ENCODE results near the gene VPS45. TPM values are rescaled to one million over a fixed set of nuclear protein-coding genes. Genes with fewer than 3 reads are reported as not detected.

Gene VPS45
- total and polyA plus RNA-seq, 2 of the 8 experiments (the other 6 are each of a cell fraction or from before 2014, with no cell fraction given): 19.1 to 27.6 TPM

DNA sequence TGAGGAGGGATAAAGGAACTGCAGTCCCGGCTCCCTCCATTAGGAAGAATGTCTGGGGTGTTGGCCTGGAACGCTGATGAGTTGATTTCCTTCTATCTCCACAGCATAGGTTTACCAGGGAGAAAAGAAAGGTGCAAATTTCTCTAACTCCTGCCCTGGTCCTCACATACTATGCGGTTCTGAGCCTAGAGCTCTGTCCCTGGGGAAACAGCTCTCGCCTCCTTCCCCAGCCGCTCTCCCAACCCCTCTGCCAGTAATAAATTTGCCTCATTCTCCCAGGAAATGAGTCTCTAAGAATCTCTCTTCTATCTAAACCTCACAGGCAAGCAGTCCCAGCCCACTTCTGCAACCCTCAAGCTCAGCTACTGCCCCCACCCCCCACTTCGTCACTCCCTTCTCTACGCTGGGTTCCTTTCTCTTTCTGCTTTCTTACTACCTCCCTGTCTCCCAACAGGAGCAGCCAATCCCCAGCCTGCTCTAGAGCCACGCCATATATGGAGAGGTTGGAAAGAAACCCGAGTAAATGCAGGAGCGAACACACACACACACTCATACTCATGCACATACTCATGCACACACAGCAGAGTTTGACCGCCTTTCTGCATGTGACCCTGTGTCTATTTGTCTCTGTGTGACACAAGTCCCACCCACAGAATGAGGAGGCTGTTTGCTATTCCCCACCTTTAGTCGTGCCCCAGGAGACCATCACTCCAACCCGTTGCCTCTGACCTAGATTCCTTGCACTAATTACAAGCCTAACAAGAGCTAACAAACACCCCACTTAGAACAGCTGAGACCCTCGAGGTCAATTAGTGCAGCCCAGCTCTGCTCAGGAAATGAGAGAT is 95.5 kb downstream of the VPS45 start:
- Histone ChIP-seq H2BK12ac (ENCODE audit: low read depth, low read length) (peak overlapping the region; percentile 89), H3K9me3 (ENCODE audit: insufficient read depth in 2 of 2, low read depth in 1 of 2, low read length in 1 of 2) (no peaks in the 10 kb centered on the region), H3K4me2 (ENCODE audit: insufficient read depth in 1 of 2, low read depth in 2 of 2, low read length in 2 of 2) (peak overlapping the region; percentile 62 to 77), H3K23ac (ENCODE audit: insufficient read length) (no peak overlapping the region), H3K36me3 (ENCODE audit: control insufficient read depth in 2 of 4, insufficient read depth in 4 of 4, low read length in 3 of 4) (peaks cover 10 to 14% (median 10%) of the 10 kb centered on the region in 4 experiments; a peak in 7 of 8 replicates), H3K14ac (ENCODE audit: insufficient read length) (no peak overlapping the region), H2BK20ac (ENCODE audit: low read length) (peak overlapping the region; percentile 98), H3K56ac (replicated peaks; ENCODE audit: insufficient read length, low read depth, low read length) (peak overlapping the region; percentile 18), H3K4me3 (ENCODE audit: extremely low read depth in 1 of 4, insufficient read depth in 2 of 4, low read depth in 3 of 4, low read length in 4 of 4) (peak overlapping the region; percentile 12 to 55 (median 46); a peak in 7 of 8 replicates), H2AK5ac (ENCODE audit: low read depth, low read length) (peak overlapping the region; percentile 58; the same call in 1 of the 2 replicates), H3K9ac (replicated peaks in 1 of 4; ENCODE audit: extremely low read depth in 1 of 4, low read depth in 3 of 4, low read length in 3 of 4) (peak overlapping the region; percentile 69 to 90 (median 80)), H3K79me2 (ENCODE audit: control insufficient read depth in 1 of 2, insufficient read depth in 2 of 2, low read length in 2 of 2) (no peaks in the 10 kb centered on the region), H2AFZ (ENCODE audit: low read length) (no peak overlapping the region), H3K4ac (replicated peaks; ENCODE audit: insufficient read length, low read depth, low read length) (peak overlapping the region; percentile 7), H3K79me1 (ENCODE audit: low read depth, low read length) (no peaks in the 10 kb centered on the region), H3K23me2 (ENCODE audit: low read depth, low read length) (peaks cover 11% of the 10 kb centered on the region; the same call in 1 of the 2 replicates), H4K5ac (ENCODE audit: insufficient read length, low read depth, low read length) (peak overlapping the region; percentile 71), H3K27ac (ENCODE audit: low read depth, low read length) (peak overlapping the region; percentile 98), H2BK120ac (replicated peaks; ENCODE audit: low read depth, low read length) (peak overlapping the region; percentile 48), H2BK15ac (ENCODE audit: low read length) (peak overlapping the region; percentile 53; the same call in 1 of the 2 replicates), H3K27me3 (replicated peaks in 1 of 4; ENCODE audit: control insufficient read depth in 3 of 4, extremely low read depth in 1 of 4, insufficient read depth in 3 of 4, low read length in 3 of 4) (no peaks in the 10 kb centered on the region), H3K18ac (ENCODE audit: extremely low read depth, low read length) (peak overlapping the region; percentile 88), H3K4me1 (replicated peaks in 1 of 4; ENCODE audit: control insufficient read depth in 3 of 4, insufficient read depth in 4 of 4, low read length in 3 of 4) (peaks cover 12 to 30% (median 20%) of the 10 kb centered on the region in 4 experiments), H4K91ac (replicated peaks; ENCODE audit: insufficient read length, low read length) (peak overlapping the region; percentile 52), H4K20me1 (replicated peaks in 1 of 2; ENCODE audit: control insufficient read depth in 1 of 2, insufficient read depth in 2 of 2, low read length in 2 of 2) (no peaks in the 10 kb centered on the region), H4K8ac (ENCODE audit: extremely low read depth, insufficient read depth, low read length) (0 out of 2 replicates have a peak overlapping the region, but pooled peaks have one; percentile 51), H2BK5ac (ENCODE audit: low read depth, low read length) (peak overlapping the region; percentile 93)
- DNase-seq (ENCODE audit: low read depth in 1 of 2, low spot score in 2 of 2) (peak; percentile 79 to 90), FAIRE-seq (no peak)
- ChIA-PET CTCF (ENCODE audit: partially characterized antibody) (interaction anchor here (0.5 to 4.3 kb wide), 11 partner anchors 9 to 223 kb away, joined by 3 to 20 read pairs (median 6); partner anchors contain the start of gene PLEKHO1), POLR2A (ENCODE audit: partially characterized antibody) (interaction anchor here (0.6 to 7.3 kb wide), 26 partner anchors 8 to 808 kb away, joined by 3 to 87 read pairs (median 4); partner anchors contain the start of genes ANP32E, PLEKHO1 and VPS45)
- 19% methylated on average over 14 of the region's 14 CpGs; no CpG with 5 or more reads in 1 of the 2 experiments for WGBS, 2 experiments (ENCODE audit: extremely low coverage in 1 of 2, insufficient coverage in 1 of 2, insufficient read length in 1 of 2, insufficient replicate concordance in 2 of 2, low coverage in 1 of 2, low lambda C conversion rate in 2 of 2, missing lambda C conversion rate in 1 of 2)
- TF ChIP-seq CEBPB (IDR thresholded peaks at IDR 0.05; ENCODE audit: low read depth, low read length) (peak; percentile 10; the same call in 1 of the 2 replicates), RBBP5 (IDR thresholded peaks at IDR 0.05; ENCODE audit: borderline replicate concordance, low read depth, low read length) (peak; percentile 88), HDAC2 (IDR thresholded peaks at IDR 0.05; ENCODE audit: borderline replicate concordance in 1 of 2, low read depth in 2 of 2, low read length in 2 of 2) (no peak), EP300 (IDR thresholded peaks at IDR 0.05; ENCODE audit: borderline replicate concordance in 1 of 2, low read depth in 2 of 2, low read length in 2 of 2) (peak in 1 of 2 experiments; percentile 80; a peak in 1 of 3 replicates), EGR1 (IDR thresholded peaks at IDR 0.05; ENCODE audit: borderline replicate concordance, low read depth, low read length) (no peak), POU5F1 (IDR thresholded peaks at IDR 0.05; ENCODE audit: low read depth, low read length) (no peak), SAP30 (IDR thresholded peaks at IDR 0.05; ENCODE audit: insufficient read depth, insufficient replicate concordance, low read length) (no peak), NRF1 (IDR thresholded peaks at IDR 0.05; ENCODE audit: low read depth, low read length) (no peak)
- TF ChIP-seq, protein P1, sequence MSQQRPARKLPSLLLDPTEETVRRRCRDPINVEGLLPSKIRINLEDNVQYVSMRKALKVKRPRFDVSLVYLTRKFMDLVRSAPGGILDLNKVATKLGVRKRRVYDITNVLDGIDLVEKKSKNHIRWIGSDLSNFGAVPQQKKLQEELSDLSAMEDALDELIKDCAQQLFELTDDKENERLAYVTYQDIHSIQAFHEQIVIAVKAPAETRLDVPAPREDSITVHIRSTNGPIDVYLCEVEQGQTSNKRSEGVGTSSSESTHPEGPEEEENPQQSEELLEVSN (IDR thresholded peaks at IDR 0.05): peak; percentile 55; the same call in 1 of the 2 replicates

Data from H1 (cell line).